H1 (cell line): ENCODE results near the gene EPHB3. TPM values are rescaled to one million over a fixed set of nuclear protein-coding genes. Genes with fewer than 3 reads are reported as not detected.

Experiments
- CHD2 ChIP-seq: IDR thresholded peaks from 2 replicates; pipeline ENCODE4 v1.6.1; 2012; ENCODE audit warnings: low read length, improper control_type of control experiment
- JUND ChIP-seq: IDR thresholded peaks from 2 replicates; pipeline ENCODE4 v1.6.1; 2011; ENCODE audit warnings: mild to moderate bottlenecking, improper control_type of control experiment, low read length
- POLR2AphosphoS5 ChIP-seq: IDR thresholded peaks from 2 replicates; pipeline ENCODE4 v1.6.1; 2011; ENCODE audit warnings: low read depth, low read length
- polyA plus RNA-seq, 7 experiments: library from polyadenylated mRNA; depleted of rRNA in 3 of 7; stranded (reverse) in 5 of 7; unstranded in 2 of 7; fragments of >200 nt in 5 of 7; fragments of 200-250 nt in 2 of 7; gene quantifications; 1 replicate in 5 of 7; 2 replicates in 1 of 7; 4 replicates in 1 of 7; pipeline versions ENCODE4 v1.2.1 to v1.2.3, GENCODE V29; 2011 to 2013; ENCODE audit warnings: missing spikeins in 2 of 7, mixed read lengths in 2 of 7
- total RNA-seq: library from RNA; stranded (reverse); fragmentation: NEBNext Ultra II Directional; extraction: Animal tissue kit (Norgen Biotek cat#: 25700); gene quantifications from 2 replicates; pipeline ENCODE4 v1.2.1, GENCODE V29; 2021

EPHB3 gene
- total and polyA plus RNA-seq, 2 of the 8 experiments (the other 6 are each of a cell fraction or from before 2014, with no cell fraction given) = 0.41 to 0.91 TPM

- TF ChIP-seq CHD2 = no peak
- TF ChIP-seq JUND = no peak
- TF ChIP-seq POLR2AphosphoS5 = no peak
These were observed 8.7 kb upstream of the EPHB3 start (continued) for GRCh38 chr3:184552863-184553262.
